Measurements from ENCODE around the gene SLC22A13.
"Not testable (repeated sequence)": the region's sequence is repeated elsewhere in the genome, so short reads cannot be mapped to it uniquely, and the experiment has no call there.

SLC22A13 gene

GRCh38 chr3:38265604-38266307 lies at the start of gene SLC22A13:
TSS of gene SLC22A13 (plus strand) at chr3:38265812. CDS start at chr3:38265861, 49 bp downstream.
- no peak for DNase-seq (ENCODE audit: low spot score)

- DNase-seq (ENCODE audit: low spot score) = no peak
Observed at GRCh38 chr3:38219609-38220197, 45.9 kb upstream of the SLC22A13 start.

- no peak for DNase-seq (ENCODE audit: low spot score)
Observed at GRCh38 chr3:38221005-38221404, 44.6 kb upstream of the SLC22A13 start.

GRCh38 chr3:38222032-38222634 lies 43.5 kb upstream of the SLC22A13 start:
- DNase-seq (ENCODE audit: low spot score) = peak; percentile 41

GRCh38 chr3:38224357-38224756 lies 41.3 kb upstream of the SLC22A13 start:
- DNase-seq (ENCODE audit: low spot score) = no peak

- DNase-seq (ENCODE audit: low spot score) = no peak
Observed at GRCh38 chr3:38226273-38226672, 39.3 kb upstream of the SLC22A13 start.

- no peak for DNase-seq (ENCODE audit: low spot score)
Observed at GRCh38 chr3:38227989-38228388, 37.6 kb upstream of the SLC22A13 start.

GRCh38 chr3:38229036-38229435 lies 36.6 kb upstream of the SLC22A13 start:
- DNase-seq (ENCODE audit: low spot score) = no peak

- DNase-seq (ENCODE audit: low spot score) = no peak
Observed at GRCh38 chr3:38232701-38233100, 32.9 kb upstream of the SLC22A13 start.

- no peak for DNase-seq (ENCODE audit: low spot score)
Observed at GRCh38 chr3:38235466-38235865, 30.1 kb upstream of the SLC22A13 start.

GRCh38 chr3:38238416-38239008 lies 27.1 kb upstream of the SLC22A13 start:
- DNase-seq (ENCODE audit: low spot score) = no peak

GRCh38 chr3:38242812-38243211 lies 22.8 kb upstream of the SLC22A13 start:
- DNase-seq (ENCODE audit: low spot score) = not testable (repeated sequence)

- DNase-seq (ENCODE audit: low spot score) = no peak
Observed at GRCh38 chr3:38245930-38246329, 19.7 kb upstream of the SLC22A13 start.

- no peak for DNase-seq (ENCODE audit: low spot score)
Observed at GRCh38 chr3:38247366-38248035, 18.1 kb upstream of the SLC22A13 start.

GRCh38 chr3:38250198-38250597 lies 15.4 kb upstream of the SLC22A13 start:
- no peak for DNase-seq (ENCODE audit: low spot score)

GRCh38 chr3:38251197-38251596 lies 14.4 kb upstream of the SLC22A13 start:
- DNase-seq (ENCODE audit: low spot score) = no peak

- no peak for DNase-seq (ENCODE audit: low spot score)
Observed at GRCh38 chr3:38253704-38254103, 11.9 kb upstream of the SLC22A13 start.

GRCh38 chr3:38254872-38255271 lies 10.7 kb upstream of the SLC22A13 start:
- DNase-seq (ENCODE audit: low spot score) = no peak

- DNase-seq (ENCODE audit: low spot score) = no peak
Observed at GRCh38 chr3:38255627-38256026, 10.0 kb upstream of the SLC22A13 start.

- no peak for DNase-seq (ENCODE audit: low spot score)
Observed at GRCh38 chr3:38257583-38257982, 8.0 kb upstream of the SLC22A13 start.

GRCh38 chr3:38260474-38260873 lies 5.1 kb upstream of the SLC22A13 start:
- DNase-seq (ENCODE audit: low spot score) = no peak

- DNase-seq (ENCODE audit: low spot score) = no peak
Observed at GRCh38 chr3:38264353-38264771, 1.2 kb upstream of the SLC22A13 start.

All from hematopoietic multipotent progenitor cell treated with erythropoietin and hydrocortisone succinate and interleukin-3 and kit ligand, for 15 days (in vitro differentiated cells).